GM20000 (cell line): ENCODE results near the gene NAT10.
"Not testable (repeated sequence)": the region's sequence is repeated elsewhere in the genome, so short reads cannot be mapped to it uniquely, and the experiment has no call there.

Experiments
- DNase-seq: peaks from one replicate; pipeline ENCODE4 v3.0.0; 2012; ENCODE audit warnings: low spot score
- CTCF ChIP-seq: IDR thresholded peaks from 2 replicates; pipeline ENCODE4 v1.5.1; 2012; ENCODE audit warnings: mild to moderate bottlenecking, control low read depth; ENCODE audit errors: extremely low read depth, missing control alignments

Gene NAT10

GRCh38 chr11:34086554-34087283, 18.7 kb upstream of the NAT10 start:
- no peak for DNase-seq
- TF ChIP-seq CTCF, result no peak

GRCh38 chr11:34091825-34092224, 13.6 kb upstream of the NAT10 start:
- TF ChIP-seq CTCF, result no peak
- no peak for DNase-seq

GRCh38 chr11:34094900-34095299, 10.5 kb upstream of the NAT10 start:
- DNase-seq, result not testable (repeated sequence)

GRCh38 chr11:34098813-34099212, 6.6 kb upstream of the NAT10 start:
- no peak for DNase-seq
- no peak for TF ChIP-seq CTCF

GRCh38 chr11:34104680-34105078, 750 bp upstream of the NAT10 start:
- no peak for TF ChIP-seq CTCF
- DNase-seq, result no peak

- DNase-seq, result no peak
- TF ChIP-seq CTCF, result no peak
These were observed 602 bp downstream of the NAT10 start for GRCh38 chr11:34105957-34106504.

- TF ChIP-seq CTCF, result no peak
- no peak for DNase-seq
These were observed 6.4 kb downstream of the NAT10 start for GRCh38 chr11:34111722-34112270.

GRCh38 chr11:34114014-34114413, 8.6 kb downstream of the NAT10 start:
- no peak for DNase-seq
- TF ChIP-seq CTCF, result no peak
